Endothelial cell of umbilical vein (primary cell): ENCODE measurements around the gene ZNF507. TPM values are rescaled to one million over a fixed set of nuclear protein-coding genes. Genes with fewer than 3 reads are reported as not detected.

Experiments used
- BruUV-seq: library from RNA; stranded (reverse); fragments of 400-500 nt; replicated peaks from 2 replicates; lab custom pipeline; 2021; lab: Mats Ljungman, UMichigan
- CTCF ChIA-PET: fragments of 300-600, 350-600 bp; sonication (Branson Sonifier 250); formaldehyde crosslinking; loops from one replicate; lab custom pipeline; 2021; ENCODE audit warnings: antibody characterized with exemption, inconsistent platforms; lab: Charles Lee
- POLR2A ChIA-PET: fragments of 300-600, 350-600 bp; sonication (Branson Sonifier 250); formaldehyde crosslinking; loops from one replicate; lab custom pipeline; 2021; ENCODE audit warnings: antibody characterized with exemption, inconsistent platforms; lab: Charles Lee
- DNase-seq: peaks from one replicate; pipeline ENCODE4 v3.0.0-alpha.2; 2011; ENCODE audit warnings: low read depth, low spot score
- FAIRE-seq: peaks from 2 replicates; lab custom pipeline; 2011; peaks lifted over from hg19 to GRCh38; lab: Jason Lieb, UNC
- H2AFZ ChIP-seq: 2 replicates; pipeline ENCODE4 v1.6.0; 2012; ENCODE audit warnings: low read depth, low read length, control low read depth, inconsistent platforms
- H3K27ac ChIP-seq: 2 replicates; pipeline ENCODE4 v1.5.1; 2011; ENCODE audit warnings: low read depth, mild to moderate bottlenecking, control low read depth, low read length, moderate library complexity; ENCODE audit not compliant: insufficient read depth
- H3K27me3 ChIP-seq, 2 experiments: 2 replicates each; pipeline versions ENCODE4 v1.6.0 to v1.6.1; 2011; ENCODE audit warnings: low read length in 2 of 2, mixed read lengths in 1 of 2; ENCODE audit not compliant: control insufficient read depth in 2 of 2, insufficient read depth in 2 of 2
- H3K36me3 ChIP-seq, 2 experiments: 2 replicates in 1 of 2; 3 replicates in 1 of 2; pipeline ENCODE4 v1.5.1; 2011; ENCODE audit warnings: low read length in 2 of 2, mild to moderate bottlenecking in 1 of 2, moderate library complexity in 1 of 2; ENCODE audit not compliant: control insufficient read depth in 2 of 2, insufficient read depth in 2 of 2; ENCODE audit errors: extremely low read depth in 1 of 2
- H3K4me1 ChIP-seq: 3 replicates; pipeline ENCODE4 v1.5.1; 2011; ENCODE audit warnings: mild to moderate bottlenecking, low read length; ENCODE audit not compliant: control insufficient read depth, insufficient read depth; ENCODE audit errors: extremely low read depth
- H3K4me2 ChIP-seq: 2 replicates; pipeline ENCODE4 v1.6.1; 2011; ENCODE audit warnings: low read length, control low read depth, mixed read lengths; ENCODE audit not compliant: insufficient read depth
- H3K4me3 ChIP-seq, 3 experiments: fragments of 200-600 bp in 1 of 3; sonication (generic), shearing (Covaris generic) in 1 of 3; replicated peaks in 1 of 3; 2 replicates each; pipeline ENCODE4 v1.5.1; 2011 to 2016; ENCODE audit warnings: control low read depth in 3 of 3, low read length in 3 of 3, mild to moderate bottlenecking in 2 of 3, inconsistent platforms in 1 of 3, low read depth in 1 of 3, moderate library complexity in 1 of 3; ENCODE audit not compliant: insufficient read depth in 1 of 3
- H3K79me2 ChIP-seq: 2 replicates; pipeline ENCODE4 v1.6.0; 2012; ENCODE audit warnings: low read length, inconsistent platforms; ENCODE audit not compliant: control insufficient read depth, insufficient read depth
- H3K9ac ChIP-seq: replicated peaks from 2 replicates; pipeline ENCODE3; 2011; ENCODE audit warnings: low read length, control low read depth; ENCODE audit not compliant: insufficient read depth; ENCODE audit errors: extremely low read depth
- H3K9me1 ChIP-seq: replicated peaks from 3 replicates; pipeline ENCODE4 v1.6.0; 2011; ENCODE audit warnings: mild to moderate bottlenecking, low read length; ENCODE audit not compliant: control insufficient read depth, insufficient read depth; ENCODE audit errors: extremely low read depth
- H3K9me3 ChIP-seq: replicated peaks from 2 replicates; pipeline ENCODE4 v1.5.1; 2012; ENCODE audit warnings: low read length, inconsistent platforms; ENCODE audit not compliant: control insufficient read depth, insufficient read depth
- H4K20me1 ChIP-seq: replicated peaks from 2 replicates; pipeline ENCODE3; 2011; ENCODE audit warnings: mild to moderate bottlenecking, low read length; ENCODE audit not compliant: control insufficient read depth, insufficient read depth; ENCODE audit errors: extremely low read depth
- CTCF ChIP-seq, 2 donors: IDR thresholded peaks; 1 replicate in 1 of 2; 2 replicates in 1 of 2; pipeline ENCODE4 v1.5.1; 2011; ENCODE audit warnings: low read length in 2 of 2, mild to moderate bottlenecking in 2 of 2, moderate library complexity in 2 of 2, control low read depth in 1 of 2, inconsistent platforms in 1 of 2, low read depth in 1 of 2; ENCODE audit not compliant: insufficient read depth in 1 of 2; ENCODE audit errors: extremely low read depth in 1 of 2
- EZH2 ChIP-seq: IDR thresholded peaks from 2 replicates; pipeline ENCODE4 v1.6.1; 2012; ENCODE audit warnings: borderline replicate concordance, low read depth, mild to moderate bottlenecking, moderate library complexity, low read length, inconsistent platforms; ENCODE audit not compliant: severe bottlenecking
- FOS ChIP-seq: IDR thresholded peaks from 2 replicates; pipeline ENCODE4 v1.6.1; 2011; ENCODE audit warnings: mild to moderate bottlenecking, low read length, moderate library complexity, borderline replicate concordance; ENCODE audit not compliant: insufficient read depth
- GATA2 ChIP-seq: IDR thresholded peaks from 2 replicates; pipeline ENCODE4 v1.7.0; 2011; ENCODE audit warnings: low read depth, mild to moderate bottlenecking, moderate library complexity, mixed read lengths, low read length; ENCODE audit not compliant: insufficient read length, insufficient read depth
- JUN ChIP-seq: IDR thresholded peaks from 2 replicates; pipeline ENCODE4 v1.6.1; 2011; ENCODE audit warnings: borderline replicate concordance, low read depth; ENCODE audit not compliant: insufficient read length, insufficient read depth
- MAX ChIP-seq: IDR thresholded peaks from 2 replicates; pipeline ENCODE4 v1.6.1; 2011; ENCODE audit not compliant: insufficient read depth, insufficient read length
- MYC ChIP-seq: IDR thresholded peaks from one replicate; pipeline ENCODE4 v1.6.1; 2011; ENCODE audit warnings: mild to moderate bottlenecking, low read depth, low read length
- POLR2A ChIP-seq: IDR thresholded peaks from 2 replicates; pipeline ENCODE4 v1.6.1; 2012; ENCODE audit warnings: low read depth, mild to moderate bottlenecking, control low read depth, low read length
- POLR2AphosphoS5 ChIP-seq: IDR thresholded peaks from 2 replicates; pipeline ENCODE4 v1.6.1; 2012; ENCODE audit warnings: low read depth, mild to moderate bottlenecking, control low read depth, low read length, moderate library complexity; ENCODE audit not compliant: insufficient read depth
- dilution Hi-C: fragments of 300-500 bp; cut with MboI; formaldehyde crosslinking; loops from one replicate; pipeline ENCODE4 v1.15.0; 2019; ENCODE audit warnings: low sequenced_read_pairs; ENCODE audit not compliant: extremely low pct_ligation_motif_present
- intact Hi-C: fragments of 100-400 bp; cut with micrococcal nuclease; formaldehyde crosslinking; loops from one replicate; pipeline ENCODE4 v1.10.0; 2022
- polyA plus RNA-seq, 4 experiments: library from polyadenylated mRNA; depleted of rRNA in 3 of 4; stranded (reverse) in 3 of 4; unstranded in 1 of 4; fragments of >200 nt; gene quantifications; 2 replicates each; pipeline versions ENCODE4 v1.2.1 to v1.2.3, GENCODE V29; 2011 to 2012; ENCODE audit warnings: missing spikeins in 1 of 4
- total RNA-seq: library from RNA; stranded (reverse); gene quantifications from 2 replicates; pipeline ENCODE4 v1.2.3, GENCODE V29; 2021

The ZNF507 gene
- total and polyA plus RNA-seq, 2 donors (not counting 3 experiments of a cell fraction or from before 2014, with no cell fraction given) = 6.8 to 23.0 TPM

GRCh38 chr19:32361574-32362317 is 16.3 kb downstream of the ZNF507 start:
- FAIRE-seq = no peak
- Histone ChIP-seq H2AFZ (no peak overlapping the region), H3K4me2 (no peak overlapping the region), H3K4me1 (no peaks in the 10 kb centered on the region), H3K27ac (no peak overlapping the region), H3K27me3 (no peaks in the 10 kb centered on the region), H3K9me3 (no peaks in the 10 kb centered on the region), H3K36me3 (peaks cover 4 to 23% of the 10 kb centered on the region in 2 experiments), H3K9ac (no peak overlapping the region), H3K79me2 (peaks cover 51% of the 10 kb centered on the region), H4K20me1 (peaks cover 8% of the 10 kb centered on the region), H3K9me1 (no peaks in the 10 kb centered on the region), H3K4me3 (no peak overlapping the region)
- intact Hi-C loops (no loop called here), dilution Hi-C loops (no loop called here)
- ChIA-PET POLR2A (no interaction called here), CTCF (interaction anchor here (0.9 kb wide), 1 partner anchor 10 kb away, joined by 6 read pairs; no protein-coding TSS in a partner anchor)
- TF ChIP-seq MYC (no peak), POLR2A (no peak), FOS (no peak), GATA2 (no peak), EZH2 (no peak), JUN (no peak), CTCF (IDR thresholded peaks at IDR 0.05; ENCODE audit: extremely low read depth in 1 of 2, insufficient read depth in 1 of 2, low read depth in 1 of 2, low read length in 2 of 2) (no peak), POLR2AphosphoS5 (no peak), MAX (no peak)
- BruUV-seq = no TSS peak
- no peak for DNase-seq
